HL-60 (cell line): Measurements from ENCODE around the gene KCNQ1.
A peak's percentile ranks its signal among the peaks of the same experiment; 100 is the strongest.

ENCODE experiments used
- DNase-seq, 2 experiments: peaks; one replicate each; pipeline ENCODE4 v3.0.0-alpha.2; 2010 to 2020; ENCODE audit warnings: low read depth in 1 of 2, low spot score in 1 of 2
- H3K27ac ChIP-seq: fragments of 250-450 bp; sonication (Bioruptor Pico); replicated peaks from 2 replicates; pipeline ENCODE4 v1.5.1; 2020; ENCODE audit warnings: mild to moderate bottlenecking, moderate library complexity
- H3K27me3 ChIP-seq: fragments of 250-450 bp; sonication (Bioruptor Pico); 2 replicates; pipeline ENCODE4 v1.5.1; 2021; ENCODE audit warnings: mild to moderate bottlenecking, moderate library complexity; ENCODE audit not compliant: insufficient read depth, poor library complexity, severe bottlenecking
- H3K4me3 ChIP-seq: replicated peaks from 2 replicates; pipeline ENCODE4 v1.5.1; 2011; ENCODE audit warnings: mild to moderate bottlenecking, control low read depth, low read length; ENCODE audit not compliant: insufficient read depth
- CTCF ChIP-seq: IDR thresholded peaks from one replicate; pipeline ENCODE4 v1.5.1; 2011; ENCODE audit warnings: low read length, control low read depth, inconsistent platforms; ENCODE audit not compliant: insufficient read depth
- GABPA ChIP-seq: IDR thresholded peaks from 2 replicates; pipeline ENCODE4 v1.6.1; 2012; ENCODE audit warnings: low read depth
- POLR2AphosphoS5 ChIP-seq: IDR thresholded peaks from 2 replicates; pipeline ENCODE4 v1.6.1; 2012; ENCODE audit warnings: low read depth
- SPI1 ChIP-seq: IDR thresholded peaks from 2 replicates; pipeline ENCODE4 v1.6.1; 2012; ENCODE audit warnings: low read depth, mild to moderate bottlenecking, borderline replicate concordance
- TF ChIP-seq, protein P1 (sequence below): IDR thresholded peaks from 2 replicates; pipeline ENCODE4 v1.6.1; 2012; ENCODE audit warnings: low read depth; ENCODE audit not compliant: insufficient replicate concordance

Gene KCNQ1

DNA sequence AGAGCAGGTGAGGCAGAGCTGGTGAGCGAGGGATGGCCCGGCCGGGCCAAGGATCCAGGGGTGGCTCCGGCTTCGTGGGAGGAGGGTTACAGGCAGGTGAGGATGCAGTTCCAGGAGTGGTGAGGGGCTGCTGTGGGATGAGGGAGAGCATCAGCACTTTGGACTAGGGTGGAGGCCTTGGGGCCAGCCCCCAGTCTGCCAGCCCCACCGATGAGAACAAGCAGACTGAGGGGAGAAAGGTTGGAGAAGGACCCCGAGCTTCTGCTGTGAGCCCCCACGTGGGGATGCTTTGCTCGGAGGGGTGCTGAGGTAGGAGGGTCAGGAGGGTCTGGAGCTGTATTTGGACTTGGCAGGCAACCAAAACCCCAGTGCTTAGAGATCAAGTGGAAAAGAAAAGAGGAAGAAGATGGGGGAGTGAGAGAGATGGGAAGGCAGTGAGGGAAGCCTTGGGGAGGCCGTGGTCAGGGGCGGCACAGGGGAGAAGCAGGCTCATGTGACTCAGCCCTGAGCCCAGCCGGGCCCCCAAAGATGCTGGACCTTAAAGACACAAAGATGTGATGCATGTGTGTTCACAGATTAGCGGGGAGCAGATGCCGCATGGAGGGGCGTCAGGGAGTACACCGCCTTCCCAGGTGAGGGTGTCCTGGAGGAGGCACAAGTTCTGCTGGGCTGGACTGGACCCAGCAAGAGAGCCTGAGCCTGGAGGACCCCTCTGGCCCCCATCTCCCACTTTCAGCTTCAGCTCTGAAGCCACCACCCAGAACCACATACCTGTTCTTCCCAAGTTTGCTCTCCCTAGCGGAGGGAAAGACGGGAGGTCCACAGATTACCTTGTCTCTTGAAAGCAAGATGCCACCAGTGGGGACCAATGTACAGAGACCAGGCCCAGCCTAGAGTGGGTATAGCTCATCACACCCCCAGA, 349.5 kb downstream of the KCNQ1 start:
- DNase-seq: peak in 1 of 2 experiments; percentile 27
- TF ChIP-seq, protein P1, sequence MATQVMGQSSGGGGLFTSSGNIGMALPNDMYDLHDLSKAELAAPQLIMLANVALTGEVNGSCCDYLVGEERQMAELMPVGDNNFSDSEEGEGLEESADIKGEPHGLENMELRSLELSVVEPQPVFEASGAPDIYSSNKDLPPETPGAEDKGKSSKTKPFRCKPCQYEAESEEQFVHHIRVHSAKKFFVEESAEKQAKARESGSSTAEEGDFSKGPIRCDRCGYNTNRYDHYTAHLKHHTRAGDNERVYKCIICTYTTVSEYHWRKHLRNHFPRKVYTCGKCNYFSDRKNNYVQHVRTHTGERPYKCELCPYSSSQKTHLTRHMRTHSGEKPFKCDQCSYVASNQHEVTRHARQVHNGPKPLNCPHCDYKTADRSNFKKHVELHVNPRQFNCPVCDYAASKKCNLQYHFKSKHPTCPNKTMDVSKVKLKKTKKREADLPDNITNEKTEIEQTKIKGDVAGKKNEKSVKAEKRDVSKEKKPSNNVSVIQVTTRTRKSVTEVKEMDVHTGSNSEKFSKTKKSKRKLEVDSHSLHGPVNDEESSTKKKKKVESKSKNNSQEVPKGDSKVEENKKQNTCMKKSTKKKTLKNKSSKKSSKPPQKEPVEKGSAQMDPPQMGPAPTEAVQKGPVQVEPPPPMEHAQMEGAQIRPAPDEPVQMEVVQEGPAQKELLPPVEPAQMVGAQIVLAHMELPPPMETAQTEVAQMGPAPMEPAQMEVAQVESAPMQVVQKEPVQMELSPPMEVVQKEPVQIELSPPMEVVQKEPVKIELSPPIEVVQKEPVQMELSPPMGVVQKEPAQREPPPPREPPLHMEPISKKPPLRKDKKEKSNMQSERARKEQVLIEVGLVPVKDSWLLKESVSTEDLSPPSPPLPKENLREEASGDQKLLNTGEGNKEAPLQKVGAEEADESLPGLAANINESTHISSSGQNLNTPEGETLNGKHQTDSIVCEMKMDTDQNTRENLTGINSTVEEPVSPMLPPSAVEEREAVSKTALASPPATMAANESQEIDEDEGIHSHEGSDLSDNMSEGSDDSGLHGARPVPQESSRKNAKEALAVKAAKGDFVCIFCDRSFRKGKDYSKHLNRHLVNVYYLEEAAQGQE: no peak
- TF ChIP-seq POLR2AphosphoS5 (no peak), GABPA (no peak), CTCF (no peak), SPI1 (no peak)
- Histone ChIP-seq H3K27ac (no peak overlapping the region), H3K27me3 (peaks cover 9% of the 10 kb centered on the region), H3K4me3 (no peak overlapping the region)

GRCh38 chr11:2794968-2795322, 350.1 kb downstream of the KCNQ1 start:
- TF ChIP-seq POLR2AphosphoS5 (no peak), SPI1 (no peak), CTCF (no peak), GABPA (no peak)
- TF ChIP-seq, protein P1: no peak
- Histone ChIP-seq H3K27ac (no peak overlapping the region), H3K4me3 (no peak overlapping the region), H3K27me3 (peaks cover 9% of the 10 kb centered on the region)
- no peak for DNase-seq

DNA sequence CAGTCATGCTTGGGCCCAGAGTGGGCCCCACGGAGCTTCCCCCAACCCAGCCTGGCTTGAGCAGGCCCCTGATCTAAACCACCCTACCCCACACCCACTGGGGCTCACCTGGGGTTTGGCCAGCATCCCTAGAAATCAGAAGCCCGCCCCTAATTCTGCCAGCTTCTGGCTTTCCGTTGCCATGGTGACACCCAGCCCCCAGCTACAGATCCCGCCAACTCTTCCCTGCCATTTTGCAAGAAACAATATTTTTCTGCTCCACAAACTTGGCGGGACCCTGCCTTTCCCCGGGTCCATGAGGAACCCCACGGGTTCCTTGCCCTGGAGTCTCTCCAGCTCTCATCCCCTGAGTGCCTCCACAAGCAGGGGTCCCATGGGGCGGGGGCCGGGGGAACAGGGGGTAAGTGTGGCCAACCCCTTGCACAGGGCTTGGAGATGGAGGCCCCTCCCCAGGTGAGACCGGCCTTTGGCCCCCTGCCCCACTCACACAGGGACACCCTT, 350.7 kb downstream of the KCNQ1 start:
- Histone ChIP-seq H3K4me3 (no peak overlapping the region), H3K27ac (no peak overlapping the region), H3K27me3 (peaks cover 9% of the 10 kb centered on the region)
- TF ChIP-seq, protein P1: no peak
- TF ChIP-seq GABPA (no peak), POLR2AphosphoS5 (no peak), SPI1 (no peak), CTCF (no peak)
- no peak for DNase-seq
